ENCODE data around the gene CNTN5. TPM values are rescaled to one million over a fixed set of nuclear protein-coding genes. Genes with fewer than 3 reads are reported as not detected.

CNTN5 gene
- total and polyA plus RNA-seq, 2 donors (not counting 1 experiment from before 2014, with no cell fraction given) = not detected

DNA sequence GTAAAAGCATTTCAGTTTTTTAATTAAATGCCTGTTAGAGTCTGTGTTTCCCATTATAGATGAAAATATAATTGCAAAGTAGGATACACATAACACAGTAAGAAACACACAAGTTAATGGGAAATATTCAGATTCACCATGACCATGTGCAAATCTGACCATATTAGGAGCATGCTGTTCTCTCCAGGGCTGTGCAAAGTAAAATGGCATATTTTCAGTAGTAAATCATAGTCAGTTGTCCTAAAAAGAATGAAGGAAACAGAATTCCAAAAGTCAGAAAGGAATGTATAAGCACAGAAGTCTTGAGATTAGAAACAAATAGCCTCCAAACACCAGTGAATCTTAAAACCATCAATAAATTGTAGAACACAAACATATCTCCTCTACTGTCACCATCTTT lies 44.4 kb downstream of the CNTN5 start:
- Histone ChIP-seq H3K27me3 (replicated peaks in 1 of 4; ENCODE audit: control extremely low read depth in 1 of 4, control insufficient read depth in 3 of 4, insufficient read depth in 4 of 4, low read length in 3 of 4) (no peaks in the 10 kb centered on the region), H3K4me2 (replicated peaks; ENCODE audit: low read depth, low read length, poor library complexity, severe bottlenecking) (no peak overlapping the region)

DNA sequence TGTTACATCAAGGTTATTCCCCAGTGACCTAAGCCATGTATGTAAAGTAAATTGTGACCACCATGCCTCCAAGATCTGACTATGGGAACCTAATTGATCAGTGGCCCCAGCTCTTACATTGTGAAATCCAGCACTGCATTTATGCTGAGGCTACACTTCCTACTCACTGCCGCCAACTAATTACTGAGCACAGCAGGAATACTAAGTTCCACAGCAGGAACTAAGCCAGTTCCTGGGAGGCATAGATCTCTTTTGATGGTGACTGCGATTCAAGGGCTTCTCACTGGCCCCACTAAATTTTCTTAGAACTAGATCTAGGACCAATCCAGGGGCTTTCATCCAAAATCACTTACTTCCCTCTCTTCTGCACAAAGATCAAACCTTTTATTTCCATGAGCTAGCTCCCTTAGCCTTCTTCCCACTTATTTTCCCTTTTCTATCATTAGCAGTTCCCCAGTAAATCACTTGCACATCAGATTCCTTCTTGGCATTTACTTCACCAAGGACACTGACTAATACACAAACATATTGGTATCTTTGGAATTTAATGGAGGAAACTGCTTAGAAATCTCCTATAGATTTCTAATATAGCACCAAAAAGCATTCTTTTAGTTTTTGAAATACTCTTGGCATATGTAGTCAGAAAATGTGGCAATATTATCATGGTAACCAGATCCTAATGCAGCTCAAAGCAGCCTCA lies 46.0 kb downstream of the CNTN5 start:
- no peaks in the 10 kb centered on the region for H3K27me3 Mint-ChIP-seq
- H3K4me1 ChIP-seq (ENCODE audit: control insufficient read depth in 2 of 2, insufficient read depth in 2 of 2, low read length in 2 of 2) = no peaks in the 10 kb centered on the region
- ChIA-PET CTCF (no interaction called here), POLR2A (no interaction called here)
- peaks cover 5% of the 10 kb centered on the region for H3K4me1 Mint-ChIP-seq
- intact Hi-C loops (cut with micrococcal nuclease) = no loop called here
- no peaks in the 10 kb centered on the region for H3K27me3 ChIP-seq (replicated peaks in 1 of 4; ENCODE audit: control extremely low read depth in 1 of 4, control insufficient read depth in 3 of 4, insufficient read depth in 4 of 4, low read length in 3 of 4)
- no peak overlapping the region for H2AFZ ChIP-seq (ENCODE audit: insufficient read depth, low read depth, low read length, poor library complexity, severe bottlenecking)
- H3K36me3 ChIP-seq (replicated peaks in 1 of 2; ENCODE audit: control extremely low read depth in 1 of 2, control insufficient read depth in 1 of 2, extremely low read depth in 1 of 2, insufficient read depth in 2 of 2, low read length in 1 of 2) = no peaks in the 10 kb centered on the region
- DNase-seq = no peak
- no peak overlapping the region for H3K9ac ChIP-seq (ENCODE audit: low read length)
- H3K27ac ChIP-seq (ENCODE audit: low read length in 2 of 2) = no peak overlapping the region
- TF ChIP-seq EZH2 (IDR thresholded peaks at IDR 0.05; ENCODE audit: borderline replicate concordance, insufficient read depth, low read depth, low read length, poor library complexity, severe bottlenecking) = no peak
- TF ChIP-seq, protein P1, sequence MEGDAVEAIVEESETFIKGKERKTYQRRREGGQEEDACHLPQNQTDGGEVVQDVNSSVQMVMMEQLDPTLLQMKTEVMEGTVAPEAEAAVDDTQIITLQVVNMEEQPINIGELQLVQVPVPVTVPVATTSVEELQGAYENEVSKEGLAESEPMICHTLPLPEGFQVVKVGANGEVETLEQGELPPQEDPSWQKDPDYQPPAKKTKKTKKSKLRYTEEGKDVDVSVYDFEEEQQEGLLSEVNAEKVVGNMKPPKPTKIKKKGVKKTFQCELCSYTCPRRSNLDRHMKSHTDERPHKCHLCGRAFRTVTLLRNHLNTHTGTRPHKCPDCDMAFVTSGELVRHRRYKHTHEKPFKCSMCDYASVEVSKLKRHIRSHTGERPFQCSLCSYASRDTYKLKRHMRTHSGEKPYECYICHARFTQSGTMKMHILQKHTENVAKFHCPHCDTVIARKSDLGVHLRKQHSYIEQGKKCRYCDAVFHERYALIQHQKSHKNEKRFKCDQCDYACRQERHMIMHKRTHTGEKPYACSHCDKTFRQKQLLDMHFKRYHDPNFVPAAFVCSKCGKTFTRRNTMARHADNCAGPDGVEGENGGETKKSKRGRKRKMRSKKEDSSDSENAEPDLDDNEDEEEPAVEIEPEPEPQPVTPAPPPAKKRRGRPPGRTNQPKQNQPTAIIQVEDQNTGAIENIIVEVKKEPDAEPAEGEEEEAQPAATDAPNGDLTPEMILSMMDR (IDR thresholded peaks at IDR 0.05) = no peak
- H3K4me2 ChIP-seq (replicated peaks; ENCODE audit: low read depth, low read length, poor library complexity, severe bottlenecking) = no peak overlapping the region
- no peaks in the 10 kb centered on the region for H4K20me1 ChIP-seq (ENCODE audit: control insufficient read depth, insufficient read depth, low read length, poor library complexity, severe bottlenecking)
- no peak for ATAC-seq (ENCODE audit: low read depth)
- H3K9me3 ChIP-seq (ENCODE audit: control extremely low read depth in 1 of 3, control insufficient read depth in 2 of 3, insufficient read depth in 1 of 3, low read length in 2 of 3) = no peaks in the 10 kb centered on the region
- no peaks in the 10 kb centered on the region for H3K79me2 ChIP-seq (ENCODE audit: control insufficient read depth, insufficient read depth, low read length)
- H3K27ac Mint-ChIP-seq = no peak overlapping the region
- no peak overlapping the region for H3K4me3 Mint-ChIP-seq
- 94% methylated on average over 2 of the region's 2 CpGs for WGBS (ENCODE audit: insufficient coverage)
- H3K4me3 ChIP-seq (ENCODE audit: control extremely low read depth in 1 of 5, extremely low read depth in 1 of 5, insufficient read depth in 1 of 5, low read depth in 2 of 5, low read length in 4 of 5) = no peak overlapping the region
- no peaks in the 10 kb centered on the region for H3K9me3 Mint-ChIP-seq (ENCODE audit: insufficient read depth)

More for the DNA sequence above, 44.4 kb downstream of the CNTN5 start:
- no peak for ATAC-seq (ENCODE audit: low read depth)
- TF ChIP-seq EZH2 (IDR thresholded peaks at IDR 0.05; ENCODE audit: borderline replicate concordance, insufficient read depth, low read depth, low read length, poor library complexity, severe bottlenecking) = no peak
- TF ChIP-seq, protein P1 (IDR thresholded peaks at IDR 0.05) = no peak
- Histone ChIP-seq H4K20me1 (ENCODE audit: control insufficient read depth, insufficient read depth, low read length, poor library complexity, severe bottlenecking) (no peaks in the 10 kb centered on the region), H3K79me2 (ENCODE audit: control insufficient read depth, insufficient read depth, low read length) (no peaks in the 10 kb centered on the region), H3K9ac (ENCODE audit: low read length) (no peak overlapping the region), H3K36me3 (replicated peaks in 1 of 2; ENCODE audit: control extremely low read depth in 1 of 2, control insufficient read depth in 1 of 2, extremely low read depth in 1 of 2, insufficient read depth in 2 of 2, low read length in 1 of 2) (no peaks in the 10 kb centered on the region), H2AFZ (ENCODE audit: insufficient read depth, low read depth, low read length, poor library complexity, severe bottlenecking) (no peak overlapping the region), H3K4me3 (ENCODE audit: control extremely low read depth in 1 of 5, extremely low read depth in 1 of 5, insufficient read depth in 1 of 5, low read depth in 2 of 5, low read length in 4 of 5) (no peak overlapping the region), H3K4me1 (ENCODE audit: control insufficient read depth in 2 of 2, insufficient read depth in 2 of 2, low read length in 2 of 2) (no peaks in the 10 kb centered on the region), H3K9me3 (ENCODE audit: control extremely low read depth in 1 of 3, control insufficient read depth in 2 of 3, insufficient read depth in 1 of 3, low read length in 2 of 3) (no peaks in the 10 kb centered on the region), H3K27ac (ENCODE audit: low read length in 2 of 2) (no peak overlapping the region)
- peaks cover 4% of the 10 kb centered on the region for H3K9me3 Mint-ChIP-seq (ENCODE audit: insufficient read depth)
- H3K4me1 Mint-ChIP-seq = peaks cover 5% of the 10 kb centered on the region
- ChIA-PET POLR2A (no interaction called here), CTCF (no interaction called here)
- H3K27me3 Mint-ChIP-seq = no peaks in the 10 kb centered on the region
- no peak overlapping the region for H3K27ac Mint-ChIP-seq
- DNase-seq = no peak
- intact Hi-C loops (cut with micrococcal nuclease) = no loop called here
- no peak overlapping the region for H3K4me3 Mint-ChIP-seq

Data from B cell (primary cell).